NT2/D1 (cell line): Measurements from ENCODE around the gene PCSK6.

Experiments
- SUZ12 ChIP-seq: IDR thresholded peaks from 2 replicates; pipeline ENCODE4 v1.6.1; 2011; ENCODE audit not compliant: insufficient read length, insufficient read depth; ENCODE audit errors: extremely low read depth
- YY1 ChIP-seq: IDR thresholded peaks from 2 replicates; pipeline ENCODE4 v1.6.1; 2011; ENCODE audit not compliant: insufficient read length, insufficient read depth
- ZNF274 ChIP-seq: IDR thresholded peaks from 2 replicates; pipeline ENCODE4 v1.6.1; 2011; ENCODE audit warnings: mild to moderate bottlenecking, low read depth, low read length

DNA sequence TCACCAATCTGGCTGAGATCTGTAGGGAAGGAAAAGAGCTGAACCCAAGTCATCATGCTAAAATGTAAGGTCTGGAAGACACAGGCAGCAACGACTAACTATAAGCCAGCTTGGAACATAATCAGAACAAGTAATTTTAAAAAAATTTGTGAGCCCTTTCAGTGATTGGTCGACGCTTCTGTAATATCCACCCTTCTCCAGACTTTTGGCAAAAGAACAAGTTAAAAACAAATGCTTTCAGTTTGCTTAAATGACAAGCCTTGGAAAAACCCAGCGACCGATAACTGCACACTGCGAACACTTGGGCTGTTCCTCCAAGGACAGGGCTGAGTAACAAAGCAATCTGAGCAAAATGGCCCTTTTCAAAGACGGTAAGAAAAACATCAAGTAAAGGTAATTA lies 49.6 kb downstream of the PCSK6 start:
- TF ChIP-seq YY1 (no peak), ZNF274 (no peak), SUZ12 (no peak)
